ENCODE measurements around the gene ACOD1.

- no peak for TF ChIP-seq CTCF (IDR thresholded peaks at IDR 0.05)
- TF ChIP-seq POLR2A (IDR thresholded peaks at IDR 0.05) = no peak
Measured at GRCh38 chr13:76925115-76925514, 23.2 kb upstream of the ACOD1 start.
